OCI-LY7 (cell line): Measurements from ENCODE around the gene SKAP2. TPM values are rescaled to one million over a fixed set of nuclear protein-coding genes. Genes with fewer than 3 reads are reported as not detected.

Experiments used
- BruUV-seq: library from RNA; stranded (reverse); fragments of 400-500 nt; replicated peaks from 2 replicates; lab custom pipeline; 2021; lab: Mats Ljungman, UMichigan
- CTCF ChIA-PET: fragments of 300-600 bp; sonication (Branson Sonifier 250); formaldehyde crosslinking; loops from one replicate; lab custom pipeline; 2022; ENCODE audit warnings: antibody characterized with exemption; ENCODE audit not compliant: unreplicated experiment; lab: Charles Lee
- POLR2A ChIA-PET: fragments of 300-600 bp; sonication (Branson Sonifier 250); formaldehyde crosslinking; loops from one replicate; lab custom pipeline; 2022; ENCODE audit warnings: antibody characterized with exemption; lab: Charles Lee
- DNase-seq: peaks from one replicate; pipeline ENCODE4 v3.0.0-alpha.2; 2015; ENCODE audit warnings: low spot score
- H2AFZ ChIP-seq: fragments of 200-600 bp; sonication (generic), shearing (Covaris generic); 2 replicates; pipeline ENCODE4 v1.6.1; 2014; ENCODE audit warnings: mild to moderate bottlenecking, antibody characterized with exemption, low read length, moderate library complexity
- H3K27ac ChIP-seq: fragments of 200-600 bp; sonication (generic); 2 replicates; pipeline ENCODE4 v1.5.1; 2014; ENCODE audit warnings: mixed run types, low read depth, mild to moderate bottlenecking, moderate library complexity, low read length, inconsistent platforms; ENCODE audit not compliant: poor library complexity, severe bottlenecking
- H3K36me3 ChIP-seq: fragments of 200-600 bp; sonication (generic); 2 replicates; pipeline ENCODE4 v1.6.1; 2014; ENCODE audit warnings: mild to moderate bottlenecking, antibody characterized with exemption, low read length, moderate library complexity, mixed read lengths; ENCODE audit not compliant: insufficient read depth
- H3K4me1 ChIP-seq: fragments of 200-600 bp; sonication (generic); 2 replicates; pipeline ENCODE4 v1.5.1; 2014; ENCODE audit warnings: mild to moderate bottlenecking, low read length; ENCODE audit not compliant: insufficient read depth, poor library complexity, severe bottlenecking
- H3K4me2 ChIP-seq: fragments of 200-600 bp; sonication (generic); 2 replicates; pipeline ENCODE4 v1.6.1; 2014; ENCODE audit warnings: mild to moderate bottlenecking, low read length
- H3K4me3 ChIP-seq: fragments of 200-600 bp; sonication (generic); 2 replicates; pipeline ENCODE4 v1.5.1; 2014; ENCODE audit warnings: mild to moderate bottlenecking, low read depth, low read length; ENCODE audit not compliant: poor library complexity, severe bottlenecking
- H3K79me2 ChIP-seq: fragments of 200-600 bp; sonication (generic); 2 replicates; pipeline ENCODE4 v1.6.1; 2016; ENCODE audit warnings: low read depth, mild to moderate bottlenecking, low read length, moderate library complexity, mixed read lengths; ENCODE audit not compliant: insufficient read depth
- H3K9me2 ChIP-seq: fragments of 200-600 bp; sonication (generic); 2 replicates; pipeline ENCODE4 v1.6.1; 2016; ENCODE audit warnings: mild to moderate bottlenecking, low read length, mixed read lengths; ENCODE audit not compliant: insufficient read depth
- H3K9me3 ChIP-seq: fragments of 200-600 bp; sonication (generic); 2 replicates; pipeline ENCODE4 v1.6.1; 2014; ENCODE audit warnings: mild to moderate bottlenecking, mixed run types, low read length, mixed read lengths
- H4K20me1 ChIP-seq: fragments of 200-600 bp; sonication (generic); 2 replicates; pipeline ENCODE4 v1.6.1; 2014; ENCODE audit warnings: mild to moderate bottlenecking, antibody characterized with exemption, low read length, moderate library complexity, mixed read lengths; ENCODE audit not compliant: insufficient read depth
- CTCF ChIP-seq: fragments of 200-600 bp; sonication (generic); conservative IDR thresholded peaks from 2 replicates; pipeline ENCODE4 v1.5.1; 2014; ENCODE audit warnings: mild to moderate bottlenecking, antibody characterized with exemption, low read length, moderate library complexity, mixed read lengths
- EZH2phosphoT487 ChIP-seq: fragments of 200-600 bp; sonication (generic); IDR thresholded peaks from 2 replicates; pipeline ENCODE4 v1.6.1; 2018; ENCODE audit warnings: low read depth, borderline replicate concordance, mild to moderate bottlenecking, mixed run types, antibody characterized with exemption, low read length, moderate library complexity, mixed read lengths
- intact Hi-C: fragments of 100-400 bp; cut with micrococcal nuclease; formaldehyde crosslinking; loops from one replicate; pipeline ENCODE4 v1.10.0; 2022; ENCODE audit not compliant: unreplicated experiment
- total RNA-seq, 2 experiments: library from RNA; depleted of rRNA in 1 of 2; stranded (reverse); fragments of >200 nt in 1 of 2; shearing (Covaris generic) in 1 of 2; gene quantifications; 2 replicates each; pipeline ENCODE4 v1.2.3, GENCODE V29; 2014 to 2022

Gene SKAP2
- total RNA-seq, 2 experiments from 2014 or later, result 15.5 to 54.8 TPM

GRCh38 chr7:26645121-26645520, 219.3 kb downstream of the SKAP2 start:
- Histone ChIP-seq H3K4me3 (no peak overlapping the region), H3K4me1 (no peaks in the 10 kb centered on the region), H3K9me3 (no peaks in the 10 kb centered on the region), H3K79me2 (no peaks in the 10 kb centered on the region), H3K9me2 (no peaks in the 10 kb centered on the region), H4K20me1 (no peaks in the 10 kb centered on the region), H3K27ac (no peak overlapping the region), H3K4me2 (no peak overlapping the region), H2AFZ (no peak overlapping the region), H3K36me3 (no peaks in the 10 kb centered on the region)
- POLR2A ChIA-PET, result no interaction called here
- BruUV-seq, result no TSS peak
- DNase-seq, result no peak
- CTCF ChIA-PET, result no interaction called here
- intact Hi-C loops, result no loop called here
- TF ChIP-seq EZH2phosphoT487, result no peak
- no peak for TF ChIP-seq CTCF

GRCh38 chr7:26642416-26642815, 222.0 kb downstream of the SKAP2 start:
- H3K4me2 ChIP-seq, result no peak overlapping the region
- H3K4me1 ChIP-seq, result no peaks in the 10 kb centered on the region
- H3K4me3 ChIP-seq, result no peak overlapping the region
- no peak for DNase-seq
- BruUV-seq, result no TSS peak
- no peaks in the 10 kb centered on the region for H3K9me3 ChIP-seq
- CTCF ChIA-PET, result no interaction called here
- H3K27ac ChIP-seq, result no peak overlapping the region
- no peaks in the 10 kb centered on the region for H4K20me1 ChIP-seq
- POLR2A ChIA-PET, result no interaction called here
- no peak overlapping the region for H2AFZ ChIP-seq
- intact Hi-C loops, result no loop called here
- TF ChIP-seq EZH2phosphoT487 (no peak), CTCF (no peak)
- no peaks in the 10 kb centered on the region for H3K9me2 ChIP-seq
- no peaks in the 10 kb centered on the region for H3K36me3 ChIP-seq
- H3K79me2 ChIP-seq, result no peaks in the 10 kb centered on the region

- H3K4me3 ChIP-seq, result no peak overlapping the region
- BruUV-seq, result no TSS peak
- H3K9me2 ChIP-seq, result no peaks in the 10 kb centered on the region
- H3K4me1 ChIP-seq, result no peaks in the 10 kb centered on the region
- no peak overlapping the region for H3K4me2 ChIP-seq
- intact Hi-C loops, result no loop called here
- no peak for DNase-seq
- no peaks in the 10 kb centered on the region for H3K9me3 ChIP-seq
- POLR2A ChIA-PET, result no interaction called here
- H3K27ac ChIP-seq, result no peak overlapping the region
- CTCF ChIA-PET, result no interaction called here
- TF ChIP-seq EZH2phosphoT487 (no peak), CTCF (no peak)
- H3K36me3 ChIP-seq, result no peaks in the 10 kb centered on the region
- H2AFZ ChIP-seq, result no peak overlapping the region
- H3K79me2 ChIP-seq, result no peaks in the 10 kb centered on the region
- H4K20me1 ChIP-seq, result no peaks in the 10 kb centered on the region
Measured at GRCh38 chr7:26639695-26640094, 224.7 kb downstream of the SKAP2 start.
